ENCODE measurements around the gene SSX1. TPM values are rescaled to one million over a fixed set of nuclear protein-coding genes. Genes with fewer than 3 reads are reported as not detected.
"Not testable (repeated sequence)": the region's sequence is repeated elsewhere in the genome, so short reads cannot be mapped to it uniquely, and the experiment has no call there.

SSX1 gene
- total and polyA plus RNA-seq, 9 of the 15 experiments (the other 6 are each of a cell fraction or from before 2014, with no cell fraction given) = 15.2 to 221 (median 115) TPM

GRCh38 chrX:48278958-48279357 is 23.8 kb downstream of the SSX1 start (continued):
- 0 out of 2 replicates have a peak, but pooled peaks have one; percentile 43 for TF ChIP-seq E2F3 (CRISPR knock-in tag; IDR thresholded peaks at IDR 0.05)
- TF ChIP-seq NCOA1 (IDR thresholded peaks at IDR 0.05; ENCODE audit: low read depth) = no peak
- TF ChIP-seq E2F1 (CRISPR knock-in tag; IDR thresholded peaks at IDR 0.05) = peak; percentile 74; the same call in 1 of the 2 replicates

GRCh38 chrX:48280729-48281128 is 25.5 kb downstream of the SSX1 start:
- in situ Hi-C loops (cut with MboI); FAIRE-seq: not testable (repeated sequence)

More at GRCh38 chrX:48280729-48281128, 25.5 kb downstream of the SSX1 start:
- H3K9me3 ChIP-seq (replicated peaks; ENCODE audit: control insufficient read depth, insufficient read depth, low read depth, low read length); H3K27ac ChIP-seq (ENCODE audit: extremely low read depth, low read depth, low read length); H3K27me3 ChIP-seq (ENCODE audit: control insufficient read depth in 2 of 2, insufficient read depth in 2 of 2, low read length in 2 of 2); H2AFZ ChIP-seq (ENCODE audit: low read depth, low read length); intact Hi-C loops (cut with micrococcal nuclease); H3K4me1 ChIP-seq (replicated peaks in 1 of 2; ENCODE audit: control insufficient read depth in 2 of 2, insufficient read depth in 2 of 2, low read length in 2 of 2); H3K79me2 ChIP-seq (ENCODE audit: control insufficient read depth, insufficient read depth, low read length); DNase-seq (ENCODE audit: extremely low read depth in 1 of 4, low spot score in 3 of 4); BruUV-seq (replicated peaks); H3K4me3 ChIP-seq; H4K20me1 ChIP-seq (replicated peaks; ENCODE audit: control insufficient read depth, insufficient read depth, low read length); H3K9me1 ChIP-seq (ENCODE audit: control insufficient read depth, insufficient read depth, low read length); H3K36me3 ChIP-seq (ENCODE audit: control insufficient read depth, insufficient read depth, low read length); CTCF ChIA-PET (ENCODE audit: low intra/inter-chr PET ratio); POLR2A ChIA-PET; ATAC-seq; H3K9ac ChIP-seq (ENCODE audit: insufficient read depth in 1 of 2, low read depth in 2 of 2, low read length in 2 of 2); H3K4me2 ChIP-seq (ENCODE audit: insufficient read depth, low read length): not testable (repeated sequence)
- 58% methylated on average over 2 of the region's 3 CpGs for WGBS (ENCODE audit: insufficient coverage, low coverage, missing lambda C conversion rate)
- TF ChIP-seq PCBP1 (IDR thresholded peaks at IDR 0.05; ENCODE audit: low read depth, low read length, poor library complexity, severe bottlenecking) = peak; percentile 76

Measured in K562 (cell line).